HG03439 (cell line): ENCODE measurements around the gene USE1.
A peak's percentile ranks its signal among the peaks of the same experiment; 100 is the strongest.

Experiments used
- ATAC-seq: cut with Tn5 transposase; IDR thresholded peaks from one replicate; pipeline ENCODE4 v1.9.1; 2021; ENCODE audit warnings: mild to moderate bottlenecking, moderate library complexity; ENCODE audit not compliant: unreplicated experiment

Gene USE1

DNA sequence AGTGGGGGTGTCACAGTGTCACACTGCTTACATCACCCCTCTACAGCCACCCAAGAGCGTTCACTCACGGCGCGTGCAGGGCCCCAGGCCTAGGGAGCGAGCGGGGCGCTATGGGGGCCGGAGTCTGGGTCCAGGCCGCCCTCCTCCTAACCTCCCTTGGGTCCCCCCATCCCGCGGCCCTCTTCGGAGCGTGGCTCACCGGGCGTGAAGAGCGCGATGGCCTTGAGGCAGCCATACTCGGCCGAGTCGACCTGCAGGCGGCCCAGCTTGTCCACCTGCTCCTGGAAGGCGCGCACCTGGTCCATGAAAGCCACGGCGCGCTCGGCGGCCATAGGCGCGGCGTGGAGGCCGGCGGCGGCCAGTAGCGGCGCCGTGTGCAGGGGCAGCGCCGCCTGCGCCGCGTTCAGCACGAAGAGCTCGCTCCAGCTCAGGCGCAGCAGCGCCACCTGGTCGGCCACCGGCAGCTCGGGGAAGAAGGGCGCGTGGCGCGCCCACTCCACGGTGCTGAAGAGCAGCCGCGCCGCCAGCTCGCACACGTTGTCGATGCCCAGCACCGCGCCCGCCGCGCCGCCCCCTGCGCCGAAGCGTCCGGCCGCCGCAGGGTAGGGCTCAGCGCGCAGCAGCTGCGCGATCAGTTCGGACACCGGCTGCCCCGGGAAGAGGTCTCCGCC, 20.3 kb downstream of the USE1 start:
- ATAC-seq = peak; percentile 60

DNA sequence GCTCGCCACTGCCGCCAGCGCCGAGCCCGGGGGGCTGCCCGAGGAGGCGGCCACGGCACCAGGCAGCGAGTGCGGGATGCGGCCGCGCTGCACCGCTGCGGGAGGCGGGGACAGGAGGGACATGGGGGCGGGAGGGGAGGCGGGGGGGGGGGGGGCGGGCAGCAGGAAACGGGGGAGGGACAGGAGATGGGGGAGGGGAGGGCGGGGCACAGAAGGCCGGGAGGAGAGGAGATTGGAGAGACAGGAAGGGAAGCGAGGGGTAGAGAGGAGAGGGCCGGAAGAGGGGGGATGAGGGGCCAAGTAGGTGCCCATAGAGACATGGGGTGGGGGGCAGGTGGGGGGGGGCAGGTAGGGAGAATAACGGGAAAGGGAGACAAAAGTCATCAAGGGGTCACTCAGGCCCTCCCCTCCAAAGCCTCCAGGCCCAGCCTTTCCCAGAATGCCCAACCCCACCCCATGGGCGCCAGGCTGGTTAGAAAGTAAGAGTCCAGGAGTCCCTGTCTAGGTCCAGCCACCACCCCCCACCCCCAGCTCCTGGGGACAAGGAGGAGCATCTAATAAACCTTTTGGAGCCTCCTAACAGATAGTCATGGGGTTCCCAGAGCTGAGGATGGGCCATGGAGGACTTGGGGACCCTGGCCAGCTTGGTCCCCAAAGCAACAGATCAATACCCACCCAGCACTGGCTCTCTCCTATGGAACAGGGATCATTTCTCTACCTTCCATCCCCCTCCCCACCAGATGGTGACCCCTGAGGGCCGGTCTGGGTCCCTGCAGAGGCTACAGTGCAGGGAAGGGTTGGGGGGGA, 21.0 kb downstream of the USE1 start:
- no peak for ATAC-seq

DNA sequence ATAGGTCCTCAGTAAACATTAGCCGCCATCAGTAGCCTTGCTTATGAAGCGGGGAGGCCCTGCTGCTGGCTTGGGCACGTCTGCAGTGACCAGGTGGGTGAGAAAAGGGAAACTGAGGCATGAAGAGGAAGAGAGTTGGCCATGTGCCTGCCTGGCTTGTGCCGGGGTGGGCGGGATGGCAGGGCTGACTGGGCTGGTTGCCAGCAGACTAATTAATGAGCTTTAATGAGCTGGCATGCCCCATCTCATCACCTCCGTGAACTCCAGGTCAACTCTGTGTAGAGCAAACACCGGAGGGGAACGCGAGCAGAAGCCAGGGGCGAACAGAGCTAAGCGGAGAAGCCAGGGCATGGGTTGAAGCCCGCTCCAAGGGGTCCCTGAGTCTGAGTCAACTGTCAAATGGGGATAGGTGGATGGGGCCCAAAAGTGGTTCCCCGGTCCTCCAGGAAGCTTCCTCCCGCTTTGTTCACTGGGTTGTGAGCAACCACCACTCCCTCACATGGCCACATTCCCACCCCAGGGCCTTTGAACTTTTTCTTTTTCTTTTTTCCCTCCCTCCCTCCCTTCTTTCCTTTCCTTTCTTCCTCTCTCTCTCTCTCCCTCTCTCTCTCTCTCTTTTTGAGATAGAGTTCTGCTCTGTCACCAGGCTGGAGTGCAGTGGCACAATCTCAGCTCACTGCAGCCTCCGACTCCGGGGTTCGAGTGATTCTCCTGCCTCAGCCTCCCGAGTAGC, 21.8 kb downstream of the USE1 start:
- ATAC-seq = no peak

DNA sequence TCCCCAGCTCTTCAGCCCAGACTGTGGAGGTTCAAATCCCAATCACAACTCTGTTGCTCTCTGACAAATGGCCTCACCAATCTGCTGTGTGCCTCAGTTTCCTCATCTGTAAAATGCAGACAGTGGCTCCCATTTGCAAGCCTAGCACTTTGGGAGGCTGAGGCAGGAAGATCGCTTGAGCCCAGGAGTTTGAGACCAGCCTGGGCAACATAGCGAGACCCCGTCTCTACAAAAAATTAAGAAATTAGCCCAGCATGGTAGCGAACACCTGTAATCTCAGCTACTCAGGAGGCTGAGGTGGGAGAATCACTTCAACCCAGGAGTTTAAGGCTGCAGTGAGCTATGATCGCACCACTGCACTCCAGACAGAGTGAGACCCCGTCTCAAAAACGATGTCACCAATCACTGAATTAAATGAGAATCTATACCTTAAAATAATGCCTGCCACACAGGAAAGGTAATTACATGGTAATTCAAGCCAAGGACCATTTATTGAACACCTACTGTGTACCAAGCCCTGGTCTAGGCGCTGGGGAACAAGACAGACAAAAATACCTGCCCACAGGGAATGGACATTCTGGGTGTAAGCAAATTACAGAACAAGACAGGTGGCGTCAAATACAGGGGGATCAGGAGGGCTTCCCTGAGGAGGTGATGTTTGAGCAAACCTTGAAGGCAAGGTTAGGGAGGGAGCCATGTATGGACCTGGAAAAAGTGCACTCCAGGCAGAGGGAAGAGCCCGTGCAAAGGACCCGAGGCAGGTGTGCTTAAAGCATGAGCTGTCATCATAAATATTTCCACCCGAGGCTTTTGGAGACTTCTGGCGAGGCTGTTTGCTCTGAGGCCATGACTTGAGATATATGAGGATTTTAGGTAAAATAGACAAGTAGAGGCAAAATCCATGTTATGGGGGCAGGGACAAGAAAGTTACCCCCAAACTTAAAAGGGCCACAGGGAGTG, 22.9 kb downstream of the USE1 start:
- no peak for ATAC-seq

DNA sequence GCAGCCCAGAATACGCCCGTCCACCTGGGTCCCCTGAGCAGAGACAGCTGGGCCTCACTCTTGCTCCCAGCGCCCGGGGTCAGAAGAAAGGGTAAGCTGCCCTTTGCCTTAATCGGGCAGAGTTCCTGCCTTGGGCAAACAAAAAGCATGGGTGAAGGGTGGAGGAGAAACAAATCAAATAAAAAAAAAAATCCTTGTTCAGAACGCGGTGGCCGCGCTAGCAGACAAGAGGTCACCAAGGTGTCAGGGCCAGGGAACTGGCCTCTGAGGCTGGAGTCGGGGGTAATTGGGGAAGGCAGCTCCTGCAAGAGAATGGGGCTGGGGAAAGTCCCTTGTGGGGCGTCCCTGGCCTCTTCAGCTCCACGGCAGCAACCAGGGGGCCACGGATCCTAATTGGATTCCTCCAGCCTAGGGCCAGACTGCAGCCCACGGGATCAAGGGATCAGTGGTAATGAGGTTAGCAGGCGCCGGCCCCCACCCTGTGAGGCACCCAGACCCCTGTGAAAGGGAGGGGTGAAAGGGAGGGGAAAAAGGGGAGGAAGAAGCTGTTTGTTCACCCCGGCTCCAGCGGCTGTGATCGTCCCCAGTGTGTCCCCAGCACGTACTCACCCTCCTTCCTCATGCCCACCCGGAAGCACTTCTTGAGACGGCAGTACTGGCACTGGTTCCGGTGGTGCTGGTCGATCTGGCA, 25.1 kb downstream of the USE1 start:
- no peak for ATAC-seq

DNA sequence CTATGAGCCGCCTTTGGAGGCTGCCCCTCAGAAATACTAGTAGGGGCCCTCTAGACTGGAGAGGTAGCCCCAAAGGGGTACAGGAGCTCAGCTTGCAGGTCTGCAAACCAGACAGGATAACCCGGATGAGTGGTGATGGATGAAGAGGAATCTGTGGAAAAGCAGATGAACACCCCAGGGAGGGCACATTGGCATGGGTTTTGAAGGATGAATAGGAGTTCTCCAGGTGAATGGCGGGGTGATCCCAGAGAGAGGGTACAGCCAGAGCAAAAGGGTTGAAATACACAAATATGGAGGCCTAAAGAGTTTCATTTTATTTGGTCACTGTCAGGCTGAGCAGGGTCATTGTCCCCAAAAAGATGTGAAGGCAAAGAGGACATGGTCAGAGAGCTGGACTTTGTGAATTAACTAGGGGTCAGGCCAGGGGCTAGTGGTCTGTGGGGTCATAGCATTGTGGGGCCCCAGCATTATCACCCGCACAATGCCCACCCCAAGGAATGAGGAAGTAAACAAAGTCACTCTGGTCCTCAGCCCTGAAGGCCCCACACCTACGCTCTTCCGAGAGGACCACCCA, 25.8 kb downstream of the USE1 start:
- ATAC-seq = no peak

DNA sequence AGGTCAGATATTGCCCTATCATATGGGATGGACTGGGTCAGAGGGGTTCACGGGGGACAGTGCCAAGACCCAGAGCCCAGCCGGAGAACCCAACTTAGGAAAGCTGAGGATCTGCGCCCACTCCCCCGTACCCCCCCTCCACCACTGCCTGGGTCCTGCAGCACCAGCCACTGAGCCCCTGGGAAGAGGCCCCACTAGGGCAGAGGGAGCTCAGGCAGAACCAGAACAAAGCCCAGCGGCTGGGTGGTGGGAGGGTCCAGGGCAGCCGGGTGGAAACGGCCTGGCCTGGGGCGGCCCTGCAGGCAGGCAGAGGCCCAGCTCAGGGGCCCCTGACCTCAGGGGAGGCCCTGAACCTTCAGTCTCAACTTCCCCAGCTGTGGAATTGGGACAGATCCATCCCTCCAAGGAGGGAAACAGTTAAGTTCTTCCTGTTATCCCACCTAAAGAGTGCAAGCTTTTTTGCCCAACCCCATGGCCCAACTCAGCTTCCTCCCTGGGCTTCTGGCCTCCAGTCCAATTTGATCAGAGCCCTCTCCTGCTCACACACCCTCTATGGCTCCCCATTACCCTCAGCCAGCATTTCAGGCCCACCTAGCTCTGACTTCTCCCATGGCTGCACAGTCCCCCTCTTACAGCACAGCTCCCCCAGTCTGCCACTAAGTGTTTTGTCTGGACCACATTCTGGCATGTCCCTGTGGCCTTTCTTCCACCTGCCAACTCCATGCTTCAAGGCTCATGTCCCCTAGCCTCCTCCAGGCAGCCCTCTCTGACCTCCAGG, 27.5 kb downstream of the USE1 start:
- no peak for ATAC-seq

DNA sequence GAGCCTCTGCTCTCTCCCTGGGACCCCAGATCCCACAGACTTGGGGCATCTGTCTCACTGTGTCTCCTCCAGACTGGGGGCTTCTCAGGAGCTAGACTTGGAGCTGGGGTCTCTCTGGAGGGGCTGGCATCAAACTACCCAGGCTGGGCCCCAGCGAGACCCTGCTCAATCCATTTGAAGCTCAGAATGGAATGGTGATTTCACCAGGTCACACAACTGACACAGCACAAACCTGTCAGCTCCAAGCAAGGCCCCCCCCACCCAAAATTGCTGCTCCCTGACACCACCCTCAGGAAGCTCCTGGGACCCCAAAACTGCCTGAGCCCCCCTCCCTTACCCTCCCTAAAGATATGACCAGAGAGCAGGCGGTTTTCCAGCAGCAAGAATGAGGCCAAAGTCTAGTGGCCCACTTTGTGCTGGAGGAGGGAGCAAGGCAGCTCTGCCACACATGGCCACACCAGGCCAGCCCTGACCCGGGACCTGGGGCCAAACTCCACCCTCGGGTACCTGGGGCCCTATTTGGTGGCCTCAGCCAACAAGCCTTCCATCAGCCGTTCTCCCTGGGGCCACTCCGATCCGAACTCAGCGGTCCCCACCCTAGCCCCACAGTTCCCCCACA, 28.2 kb downstream of the USE1 start:
- ATAC-seq = no peak

DNA sequence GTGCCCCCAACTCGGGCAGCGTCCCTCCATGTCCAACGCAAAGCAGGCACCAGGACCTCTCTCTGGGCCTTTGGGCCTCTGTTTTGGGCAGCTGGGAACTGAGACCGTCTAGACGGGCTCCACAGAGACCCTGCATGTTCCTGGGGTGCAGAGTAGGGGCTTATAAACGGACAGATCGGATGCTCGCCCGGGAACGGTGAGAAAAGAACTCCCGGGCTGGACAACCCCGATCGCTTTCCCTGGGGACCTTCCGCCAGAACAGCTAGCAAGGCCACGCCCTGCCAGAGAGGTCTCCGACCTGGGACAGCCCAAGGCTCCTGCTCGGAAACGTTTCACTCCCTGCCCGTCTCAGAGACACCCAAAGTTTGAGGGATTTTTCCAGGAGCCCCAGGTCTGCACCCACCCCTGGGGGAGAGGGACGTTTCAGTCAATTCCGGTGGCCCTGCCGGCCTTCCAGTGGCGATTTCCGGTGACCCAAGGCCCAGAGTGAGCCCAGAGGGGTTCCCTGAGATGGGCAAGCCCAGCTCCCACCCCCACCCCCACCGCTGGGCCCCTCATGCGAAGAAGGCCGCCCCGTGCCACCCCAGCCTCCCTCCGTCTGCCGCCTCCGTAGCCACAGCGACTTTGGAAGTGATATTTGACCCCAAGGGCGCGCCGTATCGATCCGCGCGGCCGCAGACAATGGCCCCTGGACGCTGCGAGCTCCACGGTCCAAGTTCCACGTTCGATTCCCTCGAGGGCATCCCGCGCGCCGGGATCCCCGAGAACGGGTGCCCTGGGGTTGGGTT, 28.9 kb downstream of the USE1 start:
- ATAC-seq = no peak

DNA sequence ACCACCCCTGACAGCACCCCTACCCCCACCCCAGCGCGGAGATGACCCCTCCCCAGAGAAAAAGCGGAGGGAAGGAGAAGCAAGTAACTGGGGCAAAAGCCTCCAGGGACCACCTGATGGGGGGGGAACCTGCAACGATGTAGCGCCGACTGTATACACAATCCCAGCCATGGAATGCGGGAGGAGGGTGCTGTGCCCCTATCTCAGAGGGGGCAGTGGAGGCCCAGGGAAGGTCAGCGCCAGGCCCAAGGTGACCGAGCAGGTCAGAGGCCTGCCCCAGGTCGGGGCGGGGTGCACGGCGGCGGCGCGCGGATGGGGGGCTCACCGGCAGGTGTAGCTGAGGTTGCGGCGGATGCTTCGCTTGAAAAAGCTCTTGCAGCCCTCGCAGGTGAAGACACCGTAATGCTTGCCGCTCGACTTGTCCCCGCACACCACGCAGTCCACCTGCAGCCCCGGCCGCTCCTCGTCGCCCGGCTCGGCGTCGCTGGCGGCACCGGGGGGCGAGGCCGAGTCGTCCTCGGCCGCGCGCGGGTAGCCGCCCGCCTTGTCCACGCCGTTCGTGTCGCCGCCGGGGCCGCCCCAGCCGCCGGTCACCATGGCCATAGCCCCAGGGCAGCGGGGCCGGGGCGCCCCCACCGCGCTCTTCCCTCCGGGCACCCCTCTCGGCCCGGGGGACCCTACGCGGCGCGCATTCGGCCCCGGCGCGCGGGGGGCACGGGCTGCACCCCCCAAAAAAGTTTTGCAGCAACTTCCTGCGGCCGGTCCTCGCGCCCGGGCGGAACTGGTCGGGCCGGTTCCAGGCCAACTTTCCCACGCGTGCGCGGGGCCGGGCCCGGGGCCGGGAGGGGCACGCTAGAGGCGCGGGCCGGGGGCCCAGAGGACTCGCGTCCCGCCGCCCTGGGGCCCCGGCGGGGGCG, 29.7 kb downstream of the USE1 start:
- no peak for ATAC-seq

DNA sequence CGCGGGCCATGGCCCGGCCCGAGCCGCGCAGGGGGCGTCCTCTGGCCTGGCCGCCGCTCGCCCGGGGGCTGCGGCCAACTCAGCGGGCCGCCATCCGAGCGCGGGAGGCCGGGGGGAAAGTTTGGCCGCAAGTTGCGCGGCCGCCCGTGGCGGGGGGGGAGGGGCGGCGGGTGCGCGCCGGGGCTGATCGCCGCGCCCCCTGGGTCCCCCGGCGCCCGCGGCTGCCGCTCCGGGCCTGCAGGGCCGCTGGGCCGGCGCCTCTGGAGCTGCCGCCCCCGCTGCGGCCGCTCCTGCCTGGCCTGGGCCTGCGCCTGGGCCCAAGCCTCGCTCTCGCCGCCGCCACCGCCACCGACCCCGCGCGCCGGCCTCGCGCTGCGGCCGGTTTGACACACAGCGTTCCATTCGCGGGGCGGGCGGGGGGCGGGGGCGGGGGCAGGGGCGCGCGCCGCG, 30.4 kb downstream of the USE1 start, which contains the start of gene NR2F6:
NR2F6 (minus strand) TSS at position 385 of the 450 bp plus-strand sequence. CDS start 699 bp downstream, outside the sequence.
- ATAC-seq = no peak

DNA sequence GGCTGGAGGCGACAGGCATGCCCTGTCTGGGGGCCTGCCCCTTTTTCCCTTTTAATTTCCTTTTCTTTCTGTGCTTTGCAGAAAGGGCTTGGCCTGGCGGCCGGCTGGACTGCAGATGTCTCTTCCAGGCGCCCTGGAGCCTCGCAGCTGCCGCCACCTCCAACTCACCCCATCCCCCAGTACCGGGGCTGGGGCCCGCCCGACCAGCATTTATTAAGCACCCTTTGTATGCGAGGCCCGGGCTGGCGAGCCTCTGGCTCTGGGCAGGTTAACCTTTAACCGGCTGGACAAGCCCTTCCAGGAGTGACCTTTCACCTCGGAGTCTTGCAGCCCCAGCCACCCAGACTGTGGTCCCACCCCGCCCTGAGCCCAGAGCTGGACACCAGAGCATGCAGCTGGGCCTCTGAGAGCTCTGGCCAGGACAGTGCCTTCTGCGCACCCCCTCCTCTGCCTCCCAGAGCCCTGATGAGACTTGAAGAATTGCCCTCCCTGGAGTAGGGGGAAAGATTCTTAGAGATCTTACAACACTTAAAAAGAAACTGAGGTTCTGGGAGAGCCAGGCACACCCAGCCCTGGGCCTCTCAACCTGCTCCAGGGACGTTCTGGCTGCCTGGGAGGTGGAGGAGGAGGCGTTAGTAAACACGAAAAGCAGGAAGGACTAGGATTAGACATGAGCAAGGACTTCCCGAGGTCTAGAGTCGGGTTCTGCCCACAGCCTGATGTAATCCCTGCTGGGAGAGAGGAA, 31.7 kb downstream of the USE1 start:
- ATAC-seq = no peak

DNA sequence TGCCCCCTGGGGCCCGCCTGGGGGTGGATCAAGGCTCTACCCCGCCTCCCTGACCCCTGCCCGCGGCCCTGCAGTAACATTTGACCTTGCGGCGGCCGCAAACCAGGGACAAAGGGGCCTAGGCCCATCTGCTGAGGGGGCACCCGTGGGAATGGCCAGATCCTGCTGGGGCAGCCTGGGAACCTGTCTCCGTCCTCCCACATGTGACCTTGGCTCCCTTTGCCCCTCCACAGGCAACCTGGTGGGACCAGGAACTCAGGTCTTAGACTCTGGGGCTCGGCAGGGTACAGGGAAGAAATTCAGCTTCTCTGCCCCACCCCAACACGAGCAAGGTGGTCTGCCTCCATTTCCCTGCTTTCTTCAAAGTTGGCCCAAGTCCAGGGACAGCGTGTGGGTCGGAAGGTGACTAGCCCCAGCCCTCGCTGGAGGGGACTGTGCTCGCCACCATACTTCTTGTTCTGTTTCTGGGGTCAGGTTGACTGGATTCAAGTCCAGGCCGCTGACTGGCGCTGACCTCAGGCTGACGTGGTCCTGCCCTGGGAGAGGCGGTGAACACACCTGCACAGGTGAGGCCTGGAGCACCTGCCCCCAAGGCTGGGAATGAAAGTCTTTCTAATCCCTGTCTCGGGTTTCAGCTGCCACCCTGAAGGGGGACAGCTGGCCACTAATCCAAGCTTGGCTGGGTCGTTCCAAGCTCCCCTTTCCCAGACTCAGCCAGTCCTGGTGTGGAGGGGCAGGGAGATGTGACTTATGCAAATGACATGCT, 33.0 kb downstream of the USE1 start:
- ATAC-seq = no peak

DNA sequence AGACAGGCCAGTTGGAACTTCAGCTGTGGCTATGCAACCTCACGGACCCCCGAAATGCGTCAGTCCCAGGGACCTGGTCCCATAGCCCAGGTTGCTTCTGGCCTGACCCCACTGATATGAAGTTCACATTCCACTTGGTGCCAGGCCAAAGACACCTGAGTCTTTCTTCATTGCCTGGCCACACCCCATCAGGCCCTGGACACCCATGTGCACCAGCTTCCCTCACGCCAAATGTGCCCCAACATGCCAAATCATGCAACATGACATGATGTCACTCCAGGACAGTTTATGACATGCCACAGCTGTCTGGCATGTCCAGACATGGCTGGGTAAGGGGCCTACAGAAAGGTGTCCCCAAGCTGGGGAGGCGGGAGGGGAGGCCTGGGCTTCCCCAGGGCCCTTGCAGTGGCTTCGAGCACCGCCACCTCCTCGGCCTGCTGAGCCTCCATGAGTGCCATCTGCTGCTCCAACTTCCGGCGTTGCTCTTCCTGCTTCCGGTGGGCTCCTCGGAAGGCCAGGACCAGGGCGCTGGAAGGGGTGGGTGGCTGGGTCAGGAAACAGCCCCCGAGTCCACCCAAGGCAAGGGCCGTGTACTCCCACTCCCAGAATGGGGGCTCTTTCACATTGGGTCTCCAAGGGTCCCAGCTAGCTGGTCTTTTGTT, 34.9 kb downstream of the USE1 start:
- ATAC-seq = no peak

DNA sequence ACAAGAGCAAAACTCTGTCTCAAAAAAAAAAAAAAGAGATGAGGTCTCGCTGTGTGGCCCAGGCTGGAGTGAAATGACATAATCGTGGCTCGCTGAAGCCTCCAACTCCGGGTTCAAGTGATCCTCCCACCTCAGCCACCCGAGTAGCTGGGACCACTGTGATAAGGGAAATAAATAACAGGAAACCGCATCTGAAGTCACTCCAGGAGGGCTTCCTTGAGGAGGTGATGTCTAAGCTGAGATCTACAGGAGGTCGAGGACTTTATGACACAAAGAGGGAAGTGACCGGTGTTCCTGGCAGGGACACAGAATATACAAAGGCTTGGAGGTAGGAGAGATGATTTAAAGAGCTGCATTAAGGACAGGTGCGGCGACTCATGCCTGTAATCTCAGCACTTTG, 39.5 kb downstream of the USE1 start:
- no peak for ATAC-seq
